Measurements from ENCODE around the gene PIEZO2. TPM values are rescaled to one million over a fixed set of nuclear protein-coding genes. Genes with fewer than 3 reads are reported as not detected.

PIEZO2 gene
- total RNA-seq, 1 experiment from 2014 or later: 10.7 TPM

DNA sequence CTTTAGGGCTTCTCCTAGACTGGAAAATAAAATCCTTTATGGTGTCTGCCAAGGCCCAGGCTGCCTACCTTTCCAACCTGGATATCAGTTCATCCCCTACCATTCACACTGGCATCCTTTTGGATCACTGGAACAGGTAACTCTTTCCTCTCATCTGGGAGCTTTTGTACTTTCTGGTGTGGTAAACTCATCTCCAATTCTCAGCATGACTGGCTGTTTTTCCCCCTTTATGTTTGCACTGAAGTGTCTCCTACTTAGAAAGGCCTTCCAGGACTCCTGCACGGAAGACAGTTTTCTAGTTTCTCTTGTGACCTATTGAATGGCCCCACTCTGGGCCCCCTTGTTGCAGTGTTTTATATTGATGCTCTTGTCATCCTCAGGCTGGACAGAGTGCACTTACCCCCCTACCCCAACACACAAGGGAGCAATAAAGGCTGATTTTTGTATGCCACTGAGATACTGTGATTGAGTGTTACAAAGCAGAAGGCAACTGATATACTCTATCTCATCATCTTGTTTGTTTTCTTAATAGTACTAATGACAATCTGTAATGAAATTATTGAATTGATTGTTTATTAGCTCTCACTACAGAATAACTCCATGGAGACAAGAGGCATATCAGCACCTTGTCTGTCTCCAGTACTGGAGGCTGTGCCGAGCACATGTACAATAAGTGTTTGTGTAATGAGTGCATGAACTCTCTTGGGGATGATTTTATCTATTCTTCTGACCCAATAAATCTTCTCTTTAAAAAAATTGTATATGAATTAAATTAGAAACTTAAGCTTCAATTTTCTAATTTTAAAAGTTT, 129.9 kb downstream of the PIEZO2 start:
- CTCF ChIA-PET: interaction anchor here (1.3 kb wide), 1 partner anchor 10 kb away, joined by 3 read pairs; no protein-coding TSS in a partner anchor
- ATAC-seq: no peak
- Mint-ChIP-seq H3K36me3 (no peaks in the 10 kb centered on the region; the same call in 1 of the 2 replicates), H3K9me3 (no peaks in the 10 kb centered on the region), H3K4me1 (peaks cover 33% of the 10 kb centered on the region), H3K4me3 (no peak overlapping the region), H3K27ac (no peak overlapping the region), H3K27me3 (ENCODE audit: low read depth) (no peaks in the 10 kb centered on the region)
- no peak for DNase-seq (ENCODE audit: low spot score)
- POLR2A ChIA-PET: no interaction called here
- TF ChIP-seq ATF1 (CRISPR knock-in tag; IDR thresholded peaks at IDR 0.05): no peak
- TF ChIP-seq, protein P1, sequence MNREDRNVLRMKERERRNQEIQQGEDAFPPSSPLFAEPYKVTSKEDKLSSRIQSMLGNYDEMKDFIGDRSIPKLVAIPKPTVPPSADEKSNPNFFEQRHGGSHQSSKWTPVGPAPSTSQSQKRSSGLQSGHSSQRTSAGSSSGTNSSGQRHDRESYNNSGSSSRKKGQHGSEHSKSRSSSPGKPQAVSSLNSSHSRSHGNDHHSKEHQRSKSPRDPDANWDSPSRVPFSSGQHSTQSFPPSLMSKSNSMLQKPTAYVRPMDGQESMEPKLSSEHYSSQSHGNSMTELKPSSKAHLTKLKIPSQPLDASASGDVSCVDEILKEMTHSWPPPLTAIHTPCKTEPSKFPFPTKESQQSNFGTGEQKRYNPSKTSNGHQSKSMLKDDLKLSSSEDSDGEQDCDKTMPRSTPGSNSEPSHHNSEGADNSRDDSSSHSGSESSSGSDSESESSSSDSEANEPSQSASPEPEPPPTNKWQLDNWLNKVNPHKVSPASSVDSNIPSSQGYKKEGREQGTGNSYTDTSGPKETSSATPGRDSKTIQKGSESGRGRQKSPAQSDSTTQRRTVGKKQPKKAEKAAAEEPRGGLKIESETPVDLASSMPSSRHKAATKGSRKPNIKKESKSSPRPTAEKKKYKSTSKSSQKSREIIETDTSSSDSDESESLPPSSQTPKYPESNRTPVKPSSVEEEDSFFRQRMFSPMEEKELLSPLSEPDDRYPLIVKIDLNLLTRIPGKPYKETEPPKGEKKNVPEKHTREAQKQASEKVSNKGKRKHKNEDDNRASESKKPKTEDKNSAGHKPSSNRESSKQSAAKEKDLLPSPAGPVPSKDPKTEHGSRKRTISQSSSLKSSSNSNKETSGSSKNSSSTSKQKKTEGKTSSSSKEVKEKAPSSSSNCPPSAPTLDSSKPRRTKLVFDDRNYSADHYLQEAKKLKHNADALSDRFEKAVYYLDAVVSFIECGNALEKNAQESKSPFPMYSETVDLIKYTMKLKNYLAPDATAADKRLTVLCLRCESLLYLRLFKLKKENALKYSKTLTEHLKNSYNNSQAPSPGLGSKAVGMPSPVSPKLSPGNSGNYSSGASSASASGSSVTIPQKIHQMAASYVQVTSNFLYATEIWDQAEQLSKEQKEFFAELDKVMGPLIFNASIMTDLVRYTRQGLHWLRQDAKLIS (CRISPR knock-in tag; IDR thresholded peaks at IDR 0.05; ENCODE audit: borderline replicate concordance): no peak
- TF ChIP-seq MXD4 (CRISPR knock-in tag; IDR thresholded peaks at IDR 0.05; ENCODE audit: borderline replicate concordance): no peak
- no peak for TF ChIP-seq TEAD1 (CRISPR knock-in tag; IDR thresholded peaks at IDR 0.05)
- TF ChIP-seq, protein P2, sequence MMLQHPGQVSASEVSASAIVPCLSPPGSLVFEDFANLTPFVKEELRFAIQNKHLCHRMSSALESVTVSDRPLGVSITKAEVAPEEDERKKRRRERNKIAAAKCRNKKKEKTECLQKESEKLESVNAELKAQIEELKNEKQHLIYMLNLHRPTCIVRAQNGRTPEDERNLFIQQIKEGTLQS (CRISPR knock-in tag; conservative IDR thresholded peaks at IDR 0.05): no peak
- TF ChIP-seq SMAD4 (CRISPR knock-in tag; IDR thresholded peaks at IDR 0.05): no peak
- no peak for TF ChIP-seq ZNF671 (CRISPR knock-in tag; IDR thresholded peaks at IDR 0.05)

DNA sequence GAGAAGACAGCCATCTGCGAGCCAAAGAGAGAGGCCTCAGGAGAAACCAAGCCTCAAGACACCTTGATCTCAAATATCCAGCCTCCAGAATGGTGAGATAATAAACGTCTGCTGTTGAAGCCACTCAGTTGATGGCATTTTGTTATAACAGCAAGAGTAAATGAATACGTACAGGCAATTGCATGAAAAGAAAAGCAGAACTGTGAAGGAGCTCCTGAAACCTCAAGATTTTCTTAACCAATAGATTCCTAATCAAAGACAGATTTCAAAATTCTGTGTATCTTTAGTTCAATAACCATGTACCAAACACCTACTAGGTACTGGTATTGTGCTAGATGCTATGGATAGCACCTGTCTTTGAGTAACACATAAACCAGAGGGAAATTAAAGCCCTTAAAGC, 139.5 kb downstream of the PIEZO2 start:
- CTCF ChIA-PET: no interaction called here
- POLR2A ChIA-PET: no interaction called here
- Mint-ChIP-seq H3K36me3 (no peaks in the 10 kb centered on the region), H3K4me3 (no peak overlapping the region), H3K9me3 (no peaks in the 10 kb centered on the region; the same call in 1 of the 2 replicates), H3K27ac (no peak overlapping the region), H3K27me3 (ENCODE audit: low read depth) (no peaks in the 10 kb centered on the region), H3K4me1 (peaks cover 15% of the 10 kb centered on the region)
- DNase-seq (ENCODE audit: low spot score) (no peak), ATAC-seq (no peak)
- no peak for TF ChIP-seq TEAD4 (CRISPR knock-in tag; IDR thresholded peaks at IDR 0.05)
- no peak for TF ChIP-seq ZNF263 (CRISPR knock-in tag; IDR thresholded peaks at IDR 0.05; ENCODE audit: low read depth)
- TF ChIP-seq, protein P3, sequence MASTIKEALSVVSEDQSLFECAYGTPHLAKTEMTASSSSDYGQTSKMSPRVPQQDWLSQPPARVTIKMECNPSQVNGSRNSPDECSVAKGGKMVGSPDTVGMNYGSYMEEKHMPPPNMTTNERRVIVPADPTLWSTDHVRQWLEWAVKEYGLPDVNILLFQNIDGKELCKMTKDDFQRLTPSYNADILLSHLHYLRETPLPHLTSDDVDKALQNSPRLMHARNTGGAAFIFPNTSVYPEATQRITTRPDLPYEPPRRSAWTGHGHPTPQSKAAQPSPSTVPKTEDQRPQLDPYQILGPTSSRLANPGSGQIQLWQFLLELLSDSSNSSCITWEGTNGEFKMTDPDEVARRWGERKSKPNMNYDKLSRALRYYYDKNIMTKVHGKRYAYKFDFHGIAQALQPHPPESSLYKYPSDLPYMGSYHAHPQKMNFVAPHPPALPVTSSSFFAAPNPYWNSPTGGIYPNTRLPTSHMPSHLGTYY (CRISPR knock-in tag; IDR thresholded peaks at IDR 0.05): no peak
- TF ChIP-seq, protein P4, sequence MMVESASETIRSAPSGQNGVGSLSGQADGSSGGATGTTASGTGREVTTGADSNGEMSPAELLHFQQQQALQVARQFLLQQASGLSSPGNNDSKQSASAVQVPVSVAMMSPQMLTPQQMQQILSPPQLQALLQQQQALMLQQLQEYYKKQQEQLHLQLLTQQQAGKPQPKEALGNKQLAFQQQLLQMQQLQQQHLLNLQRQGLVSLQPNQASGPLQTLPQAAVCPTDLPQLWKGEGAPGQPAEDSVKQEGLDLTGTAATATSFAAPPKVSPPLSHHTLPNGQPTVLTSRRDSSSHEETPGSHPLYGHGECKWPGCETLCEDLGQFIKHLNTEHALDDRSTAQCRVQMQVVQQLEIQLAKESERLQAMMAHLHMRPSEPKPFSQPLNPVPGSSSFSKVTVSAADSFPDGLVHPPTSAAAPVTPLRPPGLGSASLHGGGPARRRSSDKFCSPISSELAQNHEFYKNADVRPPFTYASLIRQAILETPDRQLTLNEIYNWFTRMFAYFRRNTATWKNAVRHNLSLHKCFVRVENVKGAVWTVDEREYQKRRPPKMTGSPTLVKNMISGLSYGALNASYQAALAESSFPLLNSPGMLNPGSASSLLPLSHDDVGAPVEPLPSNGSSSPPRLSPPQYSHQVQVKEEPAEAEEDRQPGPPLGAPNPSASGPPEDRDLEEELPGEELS (CRISPR knock-in tag; IDR thresholded peaks at IDR 0.05): no peak
- TF ChIP-seq, protein P1 (CRISPR knock-in tag; IDR thresholded peaks at IDR 0.05; ENCODE audit: borderline replicate concordance): no peak
- TF ChIP-seq SOX15 (CRISPR knock-in tag; IDR thresholded peaks at IDR 0.05): no peak
- no peak for TF ChIP-seq ZNF423 (CRISPR knock-in tag; IDR thresholded peaks at IDR 0.05)
- TF ChIP-seq ZNF416 (CRISPR knock-in tag; IDR thresholded peaks at IDR 0.05): no peak
- TF ChIP-seq ZNF121 (CRISPR knock-in tag; IDR thresholded peaks at IDR 0.05): no peak
- TF ChIP-seq FOXK1 (CRISPR knock-in tag; IDR thresholded peaks at IDR 0.05): no peak
- no peak for TF ChIP-seq ELF4 (CRISPR knock-in tag; IDR thresholded peaks at IDR 0.05; ENCODE audit: low read depth)
- TF ChIP-seq, protein P5, sequence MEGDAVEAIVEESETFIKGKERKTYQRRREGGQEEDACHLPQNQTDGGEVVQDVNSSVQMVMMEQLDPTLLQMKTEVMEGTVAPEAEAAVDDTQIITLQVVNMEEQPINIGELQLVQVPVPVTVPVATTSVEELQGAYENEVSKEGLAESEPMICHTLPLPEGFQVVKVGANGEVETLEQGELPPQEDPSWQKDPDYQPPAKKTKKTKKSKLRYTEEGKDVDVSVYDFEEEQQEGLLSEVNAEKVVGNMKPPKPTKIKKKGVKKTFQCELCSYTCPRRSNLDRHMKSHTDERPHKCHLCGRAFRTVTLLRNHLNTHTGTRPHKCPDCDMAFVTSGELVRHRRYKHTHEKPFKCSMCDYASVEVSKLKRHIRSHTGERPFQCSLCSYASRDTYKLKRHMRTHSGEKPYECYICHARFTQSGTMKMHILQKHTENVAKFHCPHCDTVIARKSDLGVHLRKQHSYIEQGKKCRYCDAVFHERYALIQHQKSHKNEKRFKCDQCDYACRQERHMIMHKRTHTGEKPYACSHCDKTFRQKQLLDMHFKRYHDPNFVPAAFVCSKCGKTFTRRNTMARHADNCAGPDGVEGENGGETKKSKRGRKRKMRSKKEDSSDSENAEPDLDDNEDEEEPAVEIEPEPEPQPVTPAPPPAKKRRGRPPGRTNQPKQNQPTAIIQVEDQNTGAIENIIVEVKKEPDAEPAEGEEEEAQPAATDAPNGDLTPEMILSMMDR (IDR thresholded peaks at IDR 0.05): no peak
